Heart left ventricle (tissue), 16 donors: ENCODE measurements around the gene IFNGR1. TPM values are rescaled to one million over a fixed set of nuclear protein-coding genes. Genes with fewer than 3 reads are reported as not detected.
A peak's percentile ranks its signal among the peaks of the same experiment; 100 is the strongest.

Experiments
- ATAC-seq, 4 donors: fragments of 200-7000 bp; cut with Tn5 transposase; one replicate each; pipeline ENCODE4 v1.9.1; 2020 to 2022; ENCODE audit warnings: moderate library complexity in 4 of 4, mild to moderate bottlenecking in 3 of 4, moderate number of reproducible peaks in 1 of 4
- DNase-seq, 5 donors: peaks; one replicate each; pipeline ENCODE4 v3.0.0-alpha.2; 2020
- H3K27ac ChIP-seq, 12 donors: fragments of 200-600 bp; sonication (generic) in 4 of 12; one replicate each; pipeline versions ENCODE4 v1.5.0 to v1.8.0; 2016 to 2022; ENCODE audit warnings: mild to moderate bottlenecking in 2 of 12
- H3K27me3 ChIP-seq, 9 donors: fragments of 200-600 bp; sonication (generic) in 2 of 9; one replicate each; pipeline versions ENCODE4 v1.5.1 to v1.8.0; 2016 to 2022; ENCODE audit warnings: mild to moderate bottlenecking in 3 of 9
- H3K36me3 ChIP-seq, 9 donors: fragments of 200-600 bp; sonication (generic) in 2 of 9; one replicate each; pipeline versions ENCODE4 v1.5.0 to v1.8.0; 2018 to 2022; ENCODE audit warnings: mild to moderate bottlenecking in 2 of 9
- H3K4me1 ChIP-seq, 12 donors: fragments of 200-600 bp; sonication (generic) in 4 of 12; one replicate each; pipeline versions ENCODE4 v1.5.0 to v1.8.0; 2016 to 2022; ENCODE audit warnings: mild to moderate bottlenecking in 3 of 12
- H3K4me3 ChIP-seq, 12 donors: fragments of 200-600 bp; sonication (generic) in 4 of 12; one replicate each; pipeline versions ENCODE4 v1.5.0 to v1.8.0; 2017 to 2022; ENCODE audit warnings: mild to moderate bottlenecking in 9 of 12, moderate library complexity in 4 of 12
- H3K9me3 ChIP-seq, 12 donors: fragments of 200-600 bp; sonication (generic) in 4 of 12; one replicate each; pipeline versions ENCODE4 v1.5.0 to v1.8.0; 2016 to 2022; ENCODE audit warnings: mild to moderate bottlenecking in 1 of 12
- POLR2A ChIP-seq, 2 donors: fragments of 450-650 bp; IDR thresholded peaks; one replicate each; pipeline ENCODE4 v1.6.1; 2017; ENCODE audit warnings: antibody characterized with exemption in 2 of 2, mild to moderate bottlenecking in 2 of 2, moderate library complexity in 2 of 2
- WGBS, 4 donors: extraction: QIAGEN DNeasy Blood & Tissue Kit in 2 of 4; methylation state at CpG; one replicate each; pipeline versions ENCODE4 v1.1.5 to v1.1.7; 2013 to 2018; 5-methylcytosine and 5-hydroxymethylcytosine counted together
- intact Hi-C, 10 donors: fragments of 100-400 bp; cut with DNase I; formaldehyde crosslinking; loops; one replicate each; pipeline versions ENCODE4 v1.11.1 to v1.14.2; 2022
- polyA plus RNA-seq, 2 donors: library from polyadenylated mRNA; stranded (reverse); fragments of 200-250 nt; gene quantifications; one replicate each; pipeline ENCODE4 v1.2.3, GENCODE V29; 2013
- total RNA-seq, 9 donors: library from RNA; depleted of rRNA in 2 of 9; stranded (reverse); fragments of >200 nt in 2 of 9; fragmentation: NEBNext Ultra II Directional in 3 of 9; extraction: Animal tissue kit (Norgen Biotek cat#: 25700) in 3 of 9; gene quantifications; one replicate each; pipeline versions ENCODE4 v1.1.0 to v1.2.4, GENCODE V29; 2016 to 2023
- TF ChIP-seq, protein P1 (sequence below), 12 donors: fragments of 200-600 bp; sonication (generic) in 4 of 12; IDR thresholded peaks; one replicate each; pipeline versions ENCODE4 v1.5.0 to v1.8.0; 2018 to 2022; ENCODE audit warnings: antibody characterized with exemption in 12 of 12, mild to moderate bottlenecking in 5 of 12
- donor health status: ischemic (EF 13 %, LVEDD 7.1; RV severe dilation, severe dysfunction).
- donor health status: healthy with polysubstance abuse.
- donor health status: DM: no; HTN: yes; CAD: no.
- donor health status: DM: no; HTN: no; CAD: no.
- donor health status: ischemic (EF 25% LVEDD 6.9; RV normal size, moderate dysfunction).
- donor health status: ischemic (EF 25% LVEDD 5.7; RV mildly dilated, moderate dysfunction).
- donor health status: healthy.
- donor health status: DM: yes; HTN: yes; CAD: no.
- donor health status: ischemic (EF 35%, LVEDD 5.7; RV mildly dilated, moderate dysfunction).
- donor health status: nonischemic (EF 11% LVEDD 7.7; RV severe dilation, severe dysfunction).
- donor health status: DM: yes; HTN: yes; CAD: no.
- donor health status: PGD.
- donor health status: ischemic (EF 29% LVEDD 5.4; RV normal size, mild dysfunction).
- donor health status: nonischemic (EF 23%, LVEDD 6.1; RV moderate dilation, normal function).

Gene IFNGR1
- total and polyA plus RNA-seq, 11 donors, result 68.6 to 152 (median 79.2) TPM

DNA sequence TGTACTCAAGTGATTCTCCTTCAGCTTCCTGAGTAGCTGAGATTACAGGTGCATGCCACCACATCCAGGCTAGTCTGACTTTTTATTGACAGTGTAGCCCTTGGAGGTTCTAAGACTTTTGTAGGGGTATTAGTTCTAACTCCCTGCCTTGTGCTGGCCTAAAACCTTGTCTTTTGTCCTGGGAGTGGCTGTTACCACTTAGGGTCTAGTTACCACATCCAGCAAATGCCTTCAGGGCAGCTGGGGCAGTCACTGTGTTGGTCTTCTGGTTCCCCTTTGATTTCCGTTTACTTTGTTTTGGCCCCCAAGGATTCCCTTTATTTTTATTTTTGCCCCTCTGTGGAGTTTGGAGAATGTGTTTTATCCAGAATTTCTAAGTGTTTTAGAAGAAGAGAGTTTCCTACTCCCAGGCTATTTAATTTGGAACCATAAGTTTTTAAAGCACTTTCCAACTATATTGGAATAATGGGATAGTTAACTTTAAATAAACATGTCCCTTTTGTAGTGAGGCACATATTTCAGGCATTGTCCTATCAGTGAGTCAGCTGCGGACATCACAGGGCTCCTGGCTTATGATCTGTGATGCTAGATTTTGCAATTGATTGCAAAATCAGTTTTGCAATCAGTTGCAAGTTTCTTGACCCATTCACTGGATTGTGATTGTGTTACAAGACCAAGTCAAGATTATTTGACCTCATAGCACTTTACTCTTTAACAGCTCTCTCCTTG is 70.7 kb downstream of the IFNGR1 start:
- Histone ChIP-seq H3K4me3 (no peak overlapping the region), H3K27ac (peak overlapping the region in 1 of 12 donors; percentile 43), H3K9me3 (peaks cover 0 to 21% (median 0%) of the 10 kb centered on the region in 12 donors), H3K36me3 (no peaks in the 10 kb centered on the region), H3K4me1 (peaks cover 0 to 15% (median 0%) of the 10 kb centered on the region in 12 donors), H3K27me3 (no peaks in the 10 kb centered on the region)
- TF ChIP-seq POLR2A (IDR thresholded peaks at IDR 0.05), result no peak
- TF ChIP-seq, protein P1, sequence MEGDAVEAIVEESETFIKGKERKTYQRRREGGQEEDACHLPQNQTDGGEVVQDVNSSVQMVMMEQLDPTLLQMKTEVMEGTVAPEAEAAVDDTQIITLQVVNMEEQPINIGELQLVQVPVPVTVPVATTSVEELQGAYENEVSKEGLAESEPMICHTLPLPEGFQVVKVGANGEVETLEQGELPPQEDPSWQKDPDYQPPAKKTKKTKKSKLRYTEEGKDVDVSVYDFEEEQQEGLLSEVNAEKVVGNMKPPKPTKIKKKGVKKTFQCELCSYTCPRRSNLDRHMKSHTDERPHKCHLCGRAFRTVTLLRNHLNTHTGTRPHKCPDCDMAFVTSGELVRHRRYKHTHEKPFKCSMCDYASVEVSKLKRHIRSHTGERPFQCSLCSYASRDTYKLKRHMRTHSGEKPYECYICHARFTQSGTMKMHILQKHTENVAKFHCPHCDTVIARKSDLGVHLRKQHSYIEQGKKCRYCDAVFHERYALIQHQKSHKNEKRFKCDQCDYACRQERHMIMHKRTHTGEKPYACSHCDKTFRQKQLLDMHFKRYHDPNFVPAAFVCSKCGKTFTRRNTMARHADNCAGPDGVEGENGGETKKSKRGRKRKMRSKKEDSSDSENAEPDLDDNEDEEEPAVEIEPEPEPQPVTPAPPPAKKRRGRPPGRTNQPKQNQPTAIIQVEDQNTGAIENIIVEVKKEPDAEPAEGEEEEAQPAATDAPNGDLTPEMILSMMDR (IDR thresholded peaks at IDR 0.05), result no peak
- 79 to 91% (median 89%) methylated on average over 2 of the region's 2 CpGs for WGBS, 4 donors
- ATAC-seq, result peak in 1 of 4 donors; percentile 24
- DNase-seq, result no peak
- intact Hi-C loops, result no loop called here

Other genes with a start within 250 kb of the IFNGR1 start
- gene IL20RA, start 174.4 kb downstream of the IFNGR1 start, total RNA-seq, result 1 to 10 TPM in 7 of 9 donors, under 1 TPM in 2; 0.35 to 6.9 (median 1.3) TPM
- 1 to 10 TPM in 1 of 2 donors, under 1 TPM in 1; 0.19 to 2.2 TPM for gene IL20RA, start 174.4 kb downstream of the IFNGR1 start, polyA plus RNA-seq
- under 1 TPM in 1 of 9 donors, not detected in 8; 0.21 TPM for gene IL22RA2, start 45.7 kb downstream of the IFNGR1 start, total RNA-seq
- under 1 TPM in 1 of 2 donors, not detected in 1; 0.03 TPM for gene IL22RA2, start 45.7 kb downstream of the IFNGR1 start, polyA plus RNA-seq